ENCODE measurements around the gene CLSTN2. TPM values are rescaled to one million over a fixed set of nuclear protein-coding genes. Genes with fewer than 3 reads are reported as not detected.

Gene CLSTN2
- polyA plus RNA-seq, 2 donors: 0.20 TPM

- Histone ChIP-seq H3K9me3 (ENCODE audit: control insufficient read depth in 2 of 2, insufficient read depth in 1 of 2, low read depth in 1 of 2, low read length in 1 of 2) (no peaks in the 10 kb centered on the region), H3K4me1 (ENCODE audit: control insufficient read depth in 2 of 2, insufficient read depth in 2 of 2, low read length in 1 of 2) (no peaks in the 10 kb centered on the region)
- WGBS, 2 donors: 78 to 85% methylated on average over 4 of the region's 4 CpGs
These were observed 96.2 kb downstream of the CLSTN2 start for GRCh38 chr3:140031170-140031569.

GRCh38 chr3:140034058-140034457 lies 99.1 kb downstream of the CLSTN2 start:
- Histone ChIP-seq H3K4me1 (ENCODE audit: control insufficient read depth in 2 of 2, insufficient read depth in 2 of 2, low read length in 1 of 2) (no peaks in the 10 kb centered on the region), H3K9me3 (ENCODE audit: control insufficient read depth in 2 of 2, insufficient read depth in 1 of 2, low read depth in 1 of 2, low read length in 1 of 2) (no peaks in the 10 kb centered on the region)

More at GRCh38 chr3:140031170-140031569, 96.2 kb downstream of the CLSTN2 start:
- Histone ChIP-seq H3K4me3 (ENCODE audit: low read depth in 1 of 2, low read length in 2 of 2) (no peak overlapping the region), H3K36me3 (ENCODE audit: control insufficient read depth in 2 of 2, insufficient read depth in 2 of 2, low read length in 1 of 2) (no peaks in the 10 kb centered on the region), H3K27ac (ENCODE audit: low read depth in 2 of 2, low read length in 1 of 2) (no peak overlapping the region), H3K27me3 (ENCODE audit: control insufficient read depth in 1 of 2, insufficient read depth in 2 of 2, low read length in 2 of 2) (no peaks in the 10 kb centered on the region)

GRCh38 chr3:140035871-140036270 lies 100.9 kb downstream of the CLSTN2 start:
- Histone ChIP-seq H3K4me1 (ENCODE audit: control insufficient read depth in 2 of 2, insufficient read depth in 2 of 2, low read length in 1 of 2) (no peaks in the 10 kb centered on the region), H3K27ac (ENCODE audit: low read depth in 2 of 2, low read length in 1 of 2) (no peak overlapping the region), H3K9me3 (ENCODE audit: control insufficient read depth in 2 of 2, insufficient read depth in 1 of 2, low read depth in 1 of 2, low read length in 1 of 2) (no peaks in the 10 kb centered on the region), H3K36me3 (ENCODE audit: control insufficient read depth in 2 of 2, insufficient read depth in 2 of 2, low read length in 1 of 2) (no peaks in the 10 kb centered on the region), H3K4me3 (ENCODE audit: low read depth in 1 of 2, low read length in 2 of 2) (no peak overlapping the region), H3K27me3 (ENCODE audit: control insufficient read depth in 1 of 2, insufficient read depth in 2 of 2, low read length in 2 of 2) (no peaks in the 10 kb centered on the region)
- WGBS, 2 donors: 64 to 66% methylated on average over 2 of the region's 2 CpGs

More at GRCh38 chr3:140034058-140034457, 99.1 kb downstream of the CLSTN2 start:
- no peaks in the 10 kb centered on the region for H3K36me3 ChIP-seq (ENCODE audit: control insufficient read depth in 2 of 2, insufficient read depth in 2 of 2, low read length in 1 of 2)
- H3K27ac ChIP-seq (ENCODE audit: low read depth in 2 of 2, low read length in 1 of 2): no peak overlapping the region
- no peak overlapping the region for H3K4me3 ChIP-seq (ENCODE audit: low read depth in 1 of 2, low read length in 2 of 2)
- no peaks in the 10 kb centered on the region for H3K27me3 ChIP-seq (ENCODE audit: control insufficient read depth in 1 of 2, insufficient read depth in 2 of 2, low read length in 2 of 2)

- Histone ChIP-seq H3K9me3 (ENCODE audit: control insufficient read depth in 2 of 2, insufficient read depth in 1 of 2, low read depth in 1 of 2, low read length in 1 of 2) (peaks cover 0 to 4% of the 10 kb centered on the region in 2 donors), H3K4me3 (ENCODE audit: low read depth in 1 of 2, low read length in 2 of 2) (no peak overlapping the region), H3K4me1 (ENCODE audit: control insufficient read depth in 2 of 2, insufficient read depth in 2 of 2, low read length in 1 of 2) (no peaks in the 10 kb centered on the region), H3K27ac (ENCODE audit: low read depth in 2 of 2, low read length in 1 of 2) (no peak overlapping the region), H3K27me3 (ENCODE audit: control insufficient read depth in 1 of 2, insufficient read depth in 2 of 2, low read length in 2 of 2) (peaks cover 0 to 3% of the 10 kb centered on the region in 2 donors), H3K36me3 (ENCODE audit: control insufficient read depth in 2 of 2, insufficient read depth in 2 of 2, low read length in 1 of 2) (no peaks in the 10 kb centered on the region)
- WGBS, 2 donors: 78 to 92% methylated on average over 1 of the region's 1 CpG
These were observed 115.4 kb downstream of the CLSTN2 start for GRCh38 chr3:140050396-140050795.

GRCh38 chr3:140051019-140051957 lies 116.3 kb downstream of the CLSTN2 start:
- Histone ChIP-seq H3K36me3 (ENCODE audit: control insufficient read depth in 2 of 2, insufficient read depth in 2 of 2, low read length in 1 of 2) (no peaks in the 10 kb centered on the region), H3K27ac (ENCODE audit: low read depth in 2 of 2, low read length in 1 of 2) (no peak overlapping the region), H3K4me1 (ENCODE audit: control insufficient read depth in 2 of 2, insufficient read depth in 2 of 2, low read length in 1 of 2) (no peaks in the 10 kb centered on the region), H3K9me3 (ENCODE audit: control insufficient read depth in 2 of 2, insufficient read depth in 1 of 2, low read depth in 1 of 2, low read length in 1 of 2) (peaks cover 0 to 4% of the 10 kb centered on the region in 2 donors), H3K27me3 (ENCODE audit: control insufficient read depth in 1 of 2, insufficient read depth in 2 of 2, low read length in 2 of 2) (peaks cover 0 to 3% of the 10 kb centered on the region in 2 donors), H3K4me3 (ENCODE audit: low read depth in 1 of 2, low read length in 2 of 2) (no peak overlapping the region)
- WGBS, 2 donors: 40 to 47% methylated on average over 12 of the region's 12 CpGs

GRCh38 chr3:140052771-140053702 lies 118.1 kb downstream of the CLSTN2 start:
- H3K27me3 ChIP-seq (ENCODE audit: control insufficient read depth in 1 of 2, insufficient read depth in 2 of 2, low read length in 2 of 2): peaks cover 0 to 3% of the 10 kb centered on the region in 2 donors
- H3K27ac ChIP-seq (ENCODE audit: low read depth in 2 of 2, low read length in 1 of 2): no peak overlapping the region
- no peak overlapping the region for H3K4me3 ChIP-seq (ENCODE audit: low read depth in 1 of 2, low read length in 2 of 2)
- no peaks in the 10 kb centered on the region for H3K4me1 ChIP-seq (ENCODE audit: control insufficient read depth in 2 of 2, insufficient read depth in 2 of 2, low read length in 1 of 2)
- H3K36me3 ChIP-seq (ENCODE audit: control insufficient read depth in 2 of 2, insufficient read depth in 2 of 2, low read length in 1 of 2): no peaks in the 10 kb centered on the region
- H3K9me3 ChIP-seq (ENCODE audit: control insufficient read depth in 2 of 2, insufficient read depth in 1 of 2, low read depth in 1 of 2, low read length in 1 of 2): peaks cover 0 to 4% of the 10 kb centered on the region in 2 donors
- WGBS, 2 donors: 53 to 60% methylated on average over 11 of the region's 11 CpGs

GRCh38 chr3:140053794-140054193 lies 118.8 kb downstream of the CLSTN2 start:
- no peaks in the 10 kb centered on the region for H3K4me1 ChIP-seq (ENCODE audit: control insufficient read depth in 2 of 2, insufficient read depth in 2 of 2, low read length in 1 of 2)
- no peaks in the 10 kb centered on the region for H3K36me3 ChIP-seq (ENCODE audit: control insufficient read depth in 2 of 2, insufficient read depth in 2 of 2, low read length in 1 of 2)
- no peaks in the 10 kb centered on the region for H3K27me3 ChIP-seq (ENCODE audit: control insufficient read depth in 1 of 2, insufficient read depth in 2 of 2, low read length in 2 of 2)
- WGBS, 2 donors: 81% methylated on average over 3 of the region's 3 CpGs
- H3K9me3 ChIP-seq (ENCODE audit: control insufficient read depth in 2 of 2, insufficient read depth in 1 of 2, low read depth in 1 of 2, low read length in 1 of 2): peaks cover 0 to 3% of the 10 kb centered on the region in 2 donors
- no peak overlapping the region for H3K27ac ChIP-seq (ENCODE audit: low read depth in 2 of 2, low read length in 1 of 2)
- no peak overlapping the region for H3K4me3 ChIP-seq (ENCODE audit: low read depth in 1 of 2, low read length in 2 of 2)

GRCh38 chr3:140055092-140055791 lies 120.3 kb downstream of the CLSTN2 start:
- Histone ChIP-seq H3K27ac (ENCODE audit: low read depth in 2 of 2, low read length in 1 of 2) (no peak overlapping the region), H3K4me1 (ENCODE audit: control insufficient read depth in 2 of 2, insufficient read depth in 2 of 2, low read length in 1 of 2) (no peaks in the 10 kb centered on the region), H3K27me3 (ENCODE audit: control insufficient read depth in 1 of 2, insufficient read depth in 2 of 2, low read length in 2 of 2) (no peaks in the 10 kb centered on the region), H3K4me3 (ENCODE audit: low read depth in 1 of 2, low read length in 2 of 2) (no peak overlapping the region), H3K36me3 (ENCODE audit: control insufficient read depth in 2 of 2, insufficient read depth in 2 of 2, low read length in 1 of 2) (no peaks in the 10 kb centered on the region), H3K9me3 (ENCODE audit: control insufficient read depth in 2 of 2, insufficient read depth in 1 of 2, low read depth in 1 of 2, low read length in 1 of 2) (peaks cover 0 to 2% of the 10 kb centered on the region in 2 donors)
- 81 to 87% methylated on average over 6 of the region's 6 CpGs for WGBS, 2 donors

- WGBS, 2 donors: 85 to 90% methylated on average over 4 of the region's 4 CpGs
- H3K27ac ChIP-seq (ENCODE audit: low read depth in 2 of 2, low read length in 1 of 2): no peak overlapping the region
These were observed 121.1 kb downstream of the CLSTN2 start for GRCh38 chr3:140056047-140056446.

More at GRCh38 chr3:140056047-140056446, 121.1 kb downstream of the CLSTN2 start:
- no peak overlapping the region for H3K4me3 ChIP-seq (ENCODE audit: low read depth in 1 of 2, low read length in 2 of 2)
- no peaks in the 10 kb centered on the region for H3K4me1 ChIP-seq (ENCODE audit: control insufficient read depth in 2 of 2, insufficient read depth in 2 of 2, low read length in 1 of 2)
- no peaks in the 10 kb centered on the region for H3K36me3 ChIP-seq (ENCODE audit: control insufficient read depth in 2 of 2, insufficient read depth in 2 of 2, low read length in 1 of 2)
- peaks cover 0 to 2% of the 10 kb centered on the region in 2 donors for H3K9me3 ChIP-seq (ENCODE audit: control insufficient read depth in 2 of 2, insufficient read depth in 1 of 2, low read depth in 1 of 2, low read length in 1 of 2)
- H3K27me3 ChIP-seq (ENCODE audit: control insufficient read depth in 1 of 2, insufficient read depth in 2 of 2, low read length in 2 of 2): no peaks in the 10 kb centered on the region

Data from esophagus (tissue), 2 donors.